Tibial nerve (tissue), 3 donors: Measurements from ENCODE around the gene NTNG1.

Experiments used
- CTCF ChIP-seq, 5 experiments: fragments of 200-600 bp in 3 of 5; fragments of 450-650 bp in 2 of 5; sonication (generic) in 3 of 5; IDR thresholded peaks; one replicate each; pipeline ENCODE4 v1.5.1; 2016 to 2019; ENCODE audit warnings: antibody characterized with exemption in 5 of 5, mild to moderate bottlenecking in 3 of 5, moderate library complexity in 2 of 5
- POLR2A ChIP-seq, 2 donors: fragments of 450-650 bp; IDR thresholded peaks; one replicate each; pipeline ENCODE4 v1.6.1; 2017; ENCODE audit warnings: antibody characterized with exemption in 2 of 2, mild to moderate bottlenecking in 2 of 2, moderate library complexity in 2 of 2

DNA sequence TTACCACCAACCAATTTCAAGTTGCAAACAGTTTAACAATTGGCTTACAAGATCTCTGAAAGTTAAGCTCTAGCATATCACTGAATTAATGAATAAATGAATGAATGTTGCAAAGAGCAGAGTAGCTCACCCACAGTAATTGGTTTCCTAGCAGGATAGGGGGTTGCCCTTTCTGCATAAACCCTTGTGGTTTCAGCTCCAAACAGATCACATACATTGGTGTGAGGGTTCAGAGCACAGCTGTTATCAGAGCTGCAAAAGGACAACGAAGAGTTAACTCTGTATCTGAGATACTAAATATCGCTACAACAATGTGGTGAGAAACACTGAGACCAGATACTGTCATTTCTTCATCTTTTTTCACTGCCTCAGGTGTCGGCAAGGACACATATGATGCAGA, 46.6 kb downstream of the NTNG1 start:
- no peak for TF ChIP-seq CTCF (IDR thresholded peaks at IDR 0.05)
- TF ChIP-seq POLR2A (IDR thresholded peaks at IDR 0.05) = no peak
